Upper lobe of right lung (tissue), 1 donor: ENCODE measurements around the gene AUH. TPM values are rescaled to one million over a fixed set of nuclear protein-coding genes. Genes with fewer than 3 reads are reported as not detected.

Experiments used
- ATAC-seq: fragments of 200-7000 bp; cut with Tn5 transposase; one replicate; pipeline ENCODE4 v1.9.1; 2020; ENCODE audit warnings: mild to moderate bottlenecking, moderate library complexity
- DNase-seq: peaks from one replicate; pipeline ENCODE4 v3.0.0-alpha.2; 2020
- H3K27ac ChIP-seq: fragments of 200-600 bp; one replicate; pipeline ENCODE4 v1.8.0; 2022
- H3K27me3 ChIP-seq: fragments of 200-600 bp; one replicate; pipeline ENCODE4 v1.8.0; 2022; ENCODE audit warnings: mild to moderate bottlenecking
- H3K36me3 ChIP-seq: fragments of 200-600 bp; one replicate; pipeline ENCODE4 v1.8.0; 2022
- H3K4me1 ChIP-seq: fragments of 200-600 bp; one replicate; pipeline ENCODE4 v1.8.0; 2022
- H3K4me3 ChIP-seq: fragments of 200-600 bp; one replicate; pipeline ENCODE4 v1.8.0; 2022; ENCODE audit warnings: mild to moderate bottlenecking
- H3K9me3 ChIP-seq: fragments of 200-600 bp; one replicate; pipeline ENCODE4 v1.8.0; 2022
- CTCF ChIP-seq: fragments of 200-600 bp; IDR thresholded peaks from one replicate; pipeline ENCODE4 v1.8.0; 2022; ENCODE audit warnings: antibody characterized with exemption
- intact Hi-C: fragments of 100-400 bp; cut with DNase I; formaldehyde crosslinking; loops from one replicate; pipeline ENCODE4 v1.11.0; 2022
- total RNA-seq: library from RNA; stranded (reverse); fragmentation: NEBNext Ultra II Directional; extraction: Animal tissue kit (Norgen Biotek cat#: 25700); gene quantifications from one replicate; pipeline ENCODE4 v1.2.1, GENCODE V29; 2021
- donor health status: DM: no; HTN: yes; CAD: no; lungs with severe emphysema.

AUH gene
- total RNA-seq, 1 donor from 2014 or later = 18.6 TPM

- H3K36me3 ChIP-seq = no peaks in the 10 kb centered on the region
- no peak for TF ChIP-seq CTCF
- intact Hi-C loops = no loop called here
- DNase-seq = peak; percentile 81
- H3K4me3 ChIP-seq = no peak overlapping the region
- H3K27ac ChIP-seq = peak overlapping the region; percentile 7
- H3K9me3 ChIP-seq = no peaks in the 10 kb centered on the region
- ATAC-seq = peak; percentile 82
- no peaks in the 10 kb centered on the region for H3K27me3 ChIP-seq
- H3K4me1 ChIP-seq = peaks cover 25% of the 10 kb centered on the region
Measured at GRCh38 chr9:91164724-91165520, 196.8 kb downstream of the AUH start.

Other genes with a start within 250 kb of the AUH start
- 26.2 TPM for gene NFIL3, start 61.9 kb upstream of the AUH start, total RNA-seq